Measurements from ENCODE around the gene LPIN1. TPM values are rescaled to one million over a fixed set of nuclear protein-coding genes. Genes with fewer than 3 reads are reported as not detected.

LPIN1 gene, protein sequence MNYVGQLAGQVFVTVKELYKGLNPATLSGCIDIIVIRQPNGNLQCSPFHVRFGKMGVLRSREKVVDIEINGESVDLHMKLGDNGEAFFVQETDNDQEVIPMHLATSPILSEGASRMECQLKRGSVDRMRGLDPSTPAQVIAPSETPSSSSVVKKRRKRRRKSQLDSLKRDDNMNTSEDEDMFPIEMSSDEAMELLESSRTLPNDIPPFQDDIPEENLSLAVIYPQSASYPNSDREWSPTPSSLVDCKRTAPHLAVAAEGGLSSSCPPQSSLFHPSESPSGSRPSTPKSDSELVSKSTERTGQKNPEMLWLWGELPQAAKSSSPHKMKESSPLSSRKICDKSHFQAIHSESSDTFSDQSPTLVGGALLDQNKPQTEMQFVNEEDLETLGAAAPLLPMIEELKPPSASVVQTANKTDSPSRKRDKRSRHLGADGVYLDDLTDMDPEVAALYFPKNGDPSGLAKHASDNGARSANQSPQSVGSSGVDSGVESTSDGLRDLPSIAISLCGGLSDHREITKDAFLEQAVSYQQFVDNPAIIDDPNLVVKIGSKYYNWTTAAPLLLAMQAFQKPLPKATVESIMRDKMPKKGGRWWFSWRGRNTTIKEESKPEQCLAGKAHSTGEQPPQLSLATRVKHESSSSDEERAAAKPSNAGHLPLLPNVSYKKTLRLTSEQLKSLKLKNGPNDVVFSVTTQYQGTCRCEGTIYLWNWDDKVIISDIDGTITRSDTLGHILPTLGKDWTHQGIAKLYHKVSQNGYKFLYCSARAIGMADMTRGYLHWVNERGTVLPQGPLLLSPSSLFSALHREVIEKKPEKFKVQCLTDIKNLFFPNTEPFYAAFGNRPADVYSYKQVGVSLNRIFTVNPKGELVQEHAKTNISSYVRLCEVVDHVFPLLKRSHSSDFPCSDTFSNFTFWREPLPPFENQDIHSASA
- 10 to 100 TPM; 15.0 to 47.5 TPM for total RNA-seq

- WGBS, 2 donors = 0% methylated on average over 3 to 27 of the region's 49 CpGs
- DNase-seq = peak; percentile 90 to 93 (median 92)
- Histone ChIP-seq H3K4me1 (peaks cover 50% of the 10 kb centered on the region), H3K36me3 (replicated peaks in 1 of 2; ENCODE audit: insufficient read depth in 1 of 2, low read depth in 2 of 2) (no peaks in the 10 kb centered on the region), H3K27me3 (no peaks in the 10 kb centered on the region), H3K4me3 (peak within 1 kb of the TSS; percentile 20 to 74), H3K9me3 (no peaks in the 10 kb centered on the region), H3K27ac (peak within 1 kb of the TSS; percentile 71 to 90 (median 88))
- TF ChIP-seq POLR2A (IDR thresholded peaks at IDR 0.05) = peak; percentile 43 to 77 (median 59)
- TF ChIP-seq, protein P1, sequence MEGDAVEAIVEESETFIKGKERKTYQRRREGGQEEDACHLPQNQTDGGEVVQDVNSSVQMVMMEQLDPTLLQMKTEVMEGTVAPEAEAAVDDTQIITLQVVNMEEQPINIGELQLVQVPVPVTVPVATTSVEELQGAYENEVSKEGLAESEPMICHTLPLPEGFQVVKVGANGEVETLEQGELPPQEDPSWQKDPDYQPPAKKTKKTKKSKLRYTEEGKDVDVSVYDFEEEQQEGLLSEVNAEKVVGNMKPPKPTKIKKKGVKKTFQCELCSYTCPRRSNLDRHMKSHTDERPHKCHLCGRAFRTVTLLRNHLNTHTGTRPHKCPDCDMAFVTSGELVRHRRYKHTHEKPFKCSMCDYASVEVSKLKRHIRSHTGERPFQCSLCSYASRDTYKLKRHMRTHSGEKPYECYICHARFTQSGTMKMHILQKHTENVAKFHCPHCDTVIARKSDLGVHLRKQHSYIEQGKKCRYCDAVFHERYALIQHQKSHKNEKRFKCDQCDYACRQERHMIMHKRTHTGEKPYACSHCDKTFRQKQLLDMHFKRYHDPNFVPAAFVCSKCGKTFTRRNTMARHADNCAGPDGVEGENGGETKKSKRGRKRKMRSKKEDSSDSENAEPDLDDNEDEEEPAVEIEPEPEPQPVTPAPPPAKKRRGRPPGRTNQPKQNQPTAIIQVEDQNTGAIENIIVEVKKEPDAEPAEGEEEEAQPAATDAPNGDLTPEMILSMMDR (IDR thresholded peaks at IDR 0.05) = no peak
- ATAC-seq = peak; percentile 81
- intact Hi-C loops (cut with DNase I) = no loop called here
Observed at GRCh38 chr2:11746376-11746806, at the start of gene LPIN1. Gene LPIN1, plus strand, starts transcription at chr2:11746632. Its CDS starts 18,910 bp downstream, at chr2:11765542.

DNA sequence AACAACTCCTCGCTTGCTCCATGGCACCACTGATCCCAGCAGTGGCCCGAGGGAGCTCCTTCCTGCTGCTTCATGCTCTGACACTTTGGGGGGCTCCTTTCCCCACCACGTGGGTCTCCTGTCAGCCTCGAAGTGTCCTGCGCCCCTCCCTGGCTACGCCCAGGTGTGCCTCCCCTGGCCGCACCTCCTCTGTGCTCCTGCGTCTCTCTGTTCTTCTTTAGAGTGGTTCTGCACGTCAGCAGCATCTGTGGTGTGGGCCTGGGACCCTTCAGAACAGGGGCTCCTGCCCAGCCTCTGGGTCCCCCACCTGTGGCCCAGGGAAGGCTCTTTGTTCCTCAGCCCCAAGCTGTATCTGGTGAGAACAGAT is 49.7 kb upstream of the LPIN1 start:
- TF ChIP-seq, protein P1 (IDR thresholded peaks at IDR 0.05) = no peak
- no peak for TF ChIP-seq POLR2A (IDR thresholded peaks at IDR 0.05)
- Histone ChIP-seq H3K36me3 (replicated peaks in 1 of 2; ENCODE audit: insufficient read depth in 1 of 2, low read depth in 2 of 2) (no peaks in the 10 kb centered on the region), H3K27ac (no peak overlapping the region), H3K27me3 (no peaks in the 10 kb centered on the region), H3K4me1 (peaks cover 10% of the 10 kb centered on the region), H3K4me3 (no peak overlapping the region), H3K9me3 (no peaks in the 10 kb centered on the region)
- 67 to 78% methylated on average over 9 of the region's 9 CpGs for WGBS, 2 donors
- no peak for ATAC-seq
- intact Hi-C loops (cut with DNase I) = loop anchor here (5.0 kb wide), 1 partner anchor 41 kb away; no protein-coding TSS in a partner anchor
- no peak for DNase-seq

GRCh38 chr2:11697103-11697871 is 49.1 kb upstream of the LPIN1 start:
- ATAC-seq (no peak), DNase-seq (peak in 1 of 4 donors; percentile 25)
- WGBS, 2 donors = 59 to 77% methylated on average over 11 to 16 of the region's 16 CpGs
- intact Hi-C loops (cut with DNase I) = loop anchor here (5.0 kb wide), 1 partner anchor 40 kb away; no protein-coding TSS in a partner anchor
- Histone ChIP-seq H3K27me3 (no peaks in the 10 kb centered on the region), H3K36me3 (replicated peaks in 1 of 2; ENCODE audit: insufficient read depth in 1 of 2, low read depth in 2 of 2) (no peaks in the 10 kb centered on the region), H3K4me1 (peaks cover 10% of the 10 kb centered on the region), H3K4me3 (no peak overlapping the region), H3K9me3 (no peaks in the 10 kb centered on the region), H3K27ac (peak overlapping the region in 2 of 4 donors; percentile 27 to 49)
- TF ChIP-seq POLR2A (IDR thresholded peaks at IDR 0.05) = no peak
- TF ChIP-seq, protein P1 (IDR thresholded peaks at IDR 0.05) = no peak
